Nephron (organoid): Measurements from ENCODE around the gene ENO3.
"Not testable (repeated sequence)": the region's sequence is repeated elsewhere in the genome, so short reads cannot be mapped to it uniquely, and the experiment has no call there.

Source experiments
- H3K27ac Mint-ChIP-seq, 3 experiments: 2 replicates each; pipeline ENCODE4 v1.8.0; 2020; ENCODE audit warnings: mixed read lengths in 3 of 3, mild to moderate bottlenecking in 2 of 3, moderate library complexity in 1 of 3
- H3K27me3 Mint-ChIP-seq: 2 replicates; pipeline ENCODE4 v1.8.0; 2021; ENCODE audit warnings: low read depth, mild to moderate bottlenecking, moderate library complexity, mixed read lengths
- H3K36me3 Mint-ChIP-seq: 2 replicates; pipeline ENCODE4 v1.8.0; 2020; ENCODE audit warnings: low read depth, mixed read lengths
- H3K4me1 Mint-ChIP-seq: 2 replicates; pipeline ENCODE4 v1.8.0; 2020; ENCODE audit warnings: mixed read lengths
- H3K4me3 Mint-ChIP-seq, 3 experiments: 2 replicates each; pipeline ENCODE4 v1.8.0; 2020; ENCODE audit warnings: mild to moderate bottlenecking in 3 of 3, mixed read lengths in 3 of 3, moderate library complexity in 2 of 3
- H3K9me3 Mint-ChIP-seq: 2 replicates; pipeline ENCODE4 v1.8.0; 2020; ENCODE audit warnings: mixed read lengths
- CTCF ChIP-seq, 3 experiments: fragments of 200-600 bp; sonication (generic); IDR thresholded peaks; one replicate each; pipeline ENCODE4 v1.5.0; 2021; ENCODE audit warnings: antibody characterized with exemption in 3 of 3; ENCODE audit not compliant: unreplicated experiment in 3 of 3

Gene ENO3

GRCh38 chr17:4950746-4951204, at the start of gene ENO3:
ENO3 (plus strand) TSS chr17:4951119; CDS start chr17:4951830, 711 bp downstream.
- no peak for TF ChIP-seq CTCF (IDR thresholded peaks at IDR 0.05; ENCODE audit: unreplicated experiment in 3 of 3)
- Mint-ChIP-seq H3K27ac (peak within 1 kb of the TSS; percentile 88 to 98 (median 98)), H3K4me3 (peak within 1 kb of the TSS; percentile 83 to 89 (median 84)), H3K27me3 (no peaks in the 10 kb centered on the region), H3K4me1 (peaks cover 40% of the 10 kb centered on the region), H3K36me3 (peaks cover 11% of the 10 kb centered on the region), H3K9me3 (no peaks in the 10 kb centered on the region)

- TF ChIP-seq CTCF (IDR thresholded peaks at IDR 0.05; ENCODE audit: unreplicated experiment in 3 of 3): no peak
- H3K4me1 Mint-ChIP-seq: peaks cover 15% of the 10 kb centered on the region
- H3K36me3 Mint-ChIP-seq: peaks cover 6% of the 10 kb centered on the region
- no peaks in the 10 kb centered on the region for H3K27me3 Mint-ChIP-seq
- H3K9me3 Mint-ChIP-seq: no peaks in the 10 kb centered on the region
- H3K27ac Mint-ChIP-seq: peak overlapping the region in 2 of 3 experiments; percentile 10 to 41
- no peak overlapping the region for H3K4me3 Mint-ChIP-seq
Observed at GRCh38 chr17:4901648-4902344, 49.1 kb upstream of the ENO3 start.

GRCh38 chr17:4902540-4902939, 48.4 kb upstream of the ENO3 start:
- Mint-ChIP-seq H3K27ac (peak overlapping the region in 2 of 3 experiments; percentile 10 to 41), H3K4me1 (peaks cover 15% of the 10 kb centered on the region), H3K4me3 (no peak overlapping the region), H3K36me3 (peaks cover 6% of the 10 kb centered on the region), H3K9me3 (no peaks in the 10 kb centered on the region), H3K27me3 (no peaks in the 10 kb centered on the region)
- no peak for TF ChIP-seq CTCF (IDR thresholded peaks at IDR 0.05; ENCODE audit: unreplicated experiment in 3 of 3)

GRCh38 chr17:4903051-4903818, 47.7 kb upstream of the ENO3 start, which contains the start of gene CHRNE:
CHRNE (minus strand) TSS chr17:4903098; CDS start chr17:4903063, 35 bp downstream.
- H3K4me3 Mint-ChIP-seq: peak within 1 kb of the TSS in 1 of 3 experiments; percentile 20
- no peaks in the 10 kb centered on the region for H3K9me3 Mint-ChIP-seq
- no peaks in the 10 kb centered on the region for H3K27me3 Mint-ChIP-seq
- TF ChIP-seq CTCF (IDR thresholded peaks at IDR 0.05; ENCODE audit: unreplicated experiment in 3 of 3): peak; percentile 74 to 80 (median 75)
- H3K36me3 Mint-ChIP-seq: peaks cover 6% of the 10 kb centered on the region
- H3K4me1 Mint-ChIP-seq: peaks cover 15% of the 10 kb centered on the region
- peak within 1 kb of the TSS; percentile 10 to 41 (median 12) for H3K27ac Mint-ChIP-seq

- H3K27me3 Mint-ChIP-seq, H3K9me3 Mint-ChIP-seq, H3K4me3 Mint-ChIP-seq, H3K36me3 Mint-ChIP-seq: not testable (repeated sequence)
- Mint-ChIP-seq H3K27ac (peak overlapping the region in 2 of 3 experiments; percentile 29 to 40), H3K4me1 (peaks cover 15% of the 10 kb centered on the region)
Observed at GRCh38 chr17:4906642-4907041, 44.3 kb upstream of the ENO3 start.

GRCh38 chr17:4908301-4908700, 42.6 kb upstream of the ENO3 start:
- Mint-ChIP-seq H3K36me3 (no peaks in the 10 kb centered on the region), H3K4me1 (peaks cover 3% of the 10 kb centered on the region), H3K27me3 (no peaks in the 10 kb centered on the region), H3K27ac (no peak overlapping the region), H3K4me3 (no peak overlapping the region), H3K9me3 (no peaks in the 10 kb centered on the region)
- no peak for TF ChIP-seq CTCF (IDR thresholded peaks at IDR 0.05; ENCODE audit: unreplicated experiment in 3 of 3)
